Prostate gland (tissue), 2 donors: ENCODE data around the gene PXT1. TPM values are rescaled to one million over a fixed set of nuclear protein-coding genes. Genes with fewer than 3 reads are reported as not detected.
A peak's percentile ranks its signal among the peaks of the same experiment; 100 is the strongest.

Source experiments
- DNase-seq: peaks from one replicate; pipeline ENCODE4 v3.0.0-alpha.2; 2019; ENCODE audit warnings: low spot score
- H3K27ac ChIP-seq, 2 donors: fragments of 200-600 bp; sonication (generic); 2 replicates each; pipeline ENCODE4 v1.5.1; 2017 to 2019
- H3K27me3 ChIP-seq: fragments of 200-600 bp; sonication (generic); replicated peaks from 2 replicates; pipeline ENCODE4 v1.5.1; 2019; ENCODE audit not compliant: insufficient read depth
- H3K36me3 ChIP-seq, 2 donors: fragments of 200-600 bp; sonication (generic); 1 replicate in 1 of 2; 2 replicates in 1 of 2; pipeline versions ENCODE4 v1.5.1 to v1.8.1; 2017 to 2019
- H3K4me1 ChIP-seq: fragments of 200-600 bp; sonication (generic); replicated peaks from 2 replicates; pipeline ENCODE4 v1.5.1; 2019
- H3K4me3 ChIP-seq, 2 donors: fragments of 200-600 bp; sonication (generic); 2 replicates each; pipeline ENCODE4 v1.5.1; 2017 to 2019
- H3K9me3 ChIP-seq: fragments of 200-600 bp; sonication (generic); 2 replicates; pipeline ENCODE4 v1.5.1; 2017
- POLR2A ChIP-seq: fragments of 450-650 bp; IDR thresholded peaks from one replicate; pipeline ENCODE4 v1.6.1; 2016; ENCODE audit warnings: antibody characterized with exemption, mild to moderate bottlenecking
- POLR2AphosphoS5 ChIP-seq: sonication (generic); formaldehyde crosslinking; IDR thresholded peaks from one replicate; pipeline ENCODE4 v1.6.1; 2017; ENCODE audit warnings: antibody characterized with exemption
- WGBS: methylation state at CpG from one replicate; pipeline ENCODE4 v1.1.5; 2018; 5-methylcytosine and 5-hydroxymethylcytosine counted together
- intact Hi-C: fragments of 100-400 bp; cut with DNase I; formaldehyde crosslinking; loops from one replicate; pipeline ENCODE4 v1.14.2; 2022
- small RNA-seq, 2 donors: library from RNA; depleted of rRNA; stranded (forward); fragments of <200 nt; gene quantifications; one replicate each; pipeline ENCODE3, GENCODE V24; 2016
- total RNA-seq, 2 donors: library from RNA; depleted of rRNA; stranded (reverse); fragments of >200 nt; gene quantifications; one replicate each; pipeline ENCODE4 v1.1.0, GENCODE V29; 2016
- TF ChIP-seq, protein P1 (sequence below), 4 experiments: fragments of 200-600 bp in 2 of 4; fragments of 450-650 bp in 2 of 4; sonication (generic) in 2 of 4; IDR thresholded peaks; 1 replicate in 3 of 4; 2 replicates in 1 of 4; pipeline ENCODE4 v1.5.1; 2016 to 2019; ENCODE audit warnings: antibody characterized with exemption in 4 of 4, mild to moderate bottlenecking in 2 of 4, moderate library complexity in 2 of 4

Gene PXT1
- total RNA-seq, 2 donors from 2014 or later: 6.3 TPM; not detected in 1

DNA sequence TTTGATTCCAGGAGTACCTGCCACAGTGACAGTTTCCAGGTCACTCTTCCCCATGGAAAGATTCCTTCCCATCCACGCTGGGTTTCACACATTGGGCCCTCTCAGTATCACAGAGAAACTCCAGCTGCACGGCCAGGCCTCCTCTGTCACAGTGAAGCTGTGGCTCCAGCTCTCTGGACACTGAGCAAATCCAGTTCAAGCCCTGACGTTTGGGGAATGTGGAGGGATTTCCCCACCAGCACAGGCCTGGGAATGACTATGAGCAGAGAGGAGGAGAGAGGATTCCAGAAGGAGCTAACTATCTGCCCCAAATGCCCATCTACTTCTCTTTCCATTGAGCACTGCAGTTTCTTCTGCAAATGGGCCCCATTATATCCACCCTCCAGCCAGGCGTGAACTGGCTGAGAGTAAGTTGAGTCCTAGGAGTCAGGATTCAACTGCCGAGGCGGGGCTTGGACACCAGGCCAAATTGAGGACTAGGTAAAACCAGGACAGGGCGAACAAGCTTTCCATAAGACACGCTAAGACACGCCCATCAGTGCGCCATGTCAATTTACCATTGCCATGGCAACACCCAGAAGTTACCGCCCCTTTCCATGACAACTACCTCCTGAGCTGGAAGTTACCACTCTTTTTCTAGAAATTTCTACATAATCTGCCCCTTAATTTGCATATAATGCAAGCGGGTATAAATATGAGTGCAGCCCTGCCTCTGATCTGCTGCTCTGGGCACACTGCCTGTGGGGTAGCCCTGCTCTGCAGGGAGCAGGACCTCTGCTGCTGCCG, 96.8 kb downstream of the PXT1 start:
- intact Hi-C loops: no loop called here
- TF ChIP-seq POLR2A (no peak), POLR2AphosphoS5 (no peak)
- TF ChIP-seq, protein P1, sequence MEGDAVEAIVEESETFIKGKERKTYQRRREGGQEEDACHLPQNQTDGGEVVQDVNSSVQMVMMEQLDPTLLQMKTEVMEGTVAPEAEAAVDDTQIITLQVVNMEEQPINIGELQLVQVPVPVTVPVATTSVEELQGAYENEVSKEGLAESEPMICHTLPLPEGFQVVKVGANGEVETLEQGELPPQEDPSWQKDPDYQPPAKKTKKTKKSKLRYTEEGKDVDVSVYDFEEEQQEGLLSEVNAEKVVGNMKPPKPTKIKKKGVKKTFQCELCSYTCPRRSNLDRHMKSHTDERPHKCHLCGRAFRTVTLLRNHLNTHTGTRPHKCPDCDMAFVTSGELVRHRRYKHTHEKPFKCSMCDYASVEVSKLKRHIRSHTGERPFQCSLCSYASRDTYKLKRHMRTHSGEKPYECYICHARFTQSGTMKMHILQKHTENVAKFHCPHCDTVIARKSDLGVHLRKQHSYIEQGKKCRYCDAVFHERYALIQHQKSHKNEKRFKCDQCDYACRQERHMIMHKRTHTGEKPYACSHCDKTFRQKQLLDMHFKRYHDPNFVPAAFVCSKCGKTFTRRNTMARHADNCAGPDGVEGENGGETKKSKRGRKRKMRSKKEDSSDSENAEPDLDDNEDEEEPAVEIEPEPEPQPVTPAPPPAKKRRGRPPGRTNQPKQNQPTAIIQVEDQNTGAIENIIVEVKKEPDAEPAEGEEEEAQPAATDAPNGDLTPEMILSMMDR (IDR thresholded peaks at IDR 0.05): no peak
- H3K4me3 ChIP-seq: no peak overlapping the region
- WGBS: 78% methylated on average over 13 of the region's 13 CpGs
- no peaks in the 10 kb centered on the region for H3K9me3 ChIP-seq
- no peak overlapping the region for H3K27ac ChIP-seq
- H3K36me3 ChIP-seq: no peaks in the 10 kb centered on the region
- H3K4me1 ChIP-seq: no peaks in the 10 kb centered on the region
- no peaks in the 10 kb centered on the region for H3K27me3 ChIP-seq
- DNase-seq: no peak

DNA sequence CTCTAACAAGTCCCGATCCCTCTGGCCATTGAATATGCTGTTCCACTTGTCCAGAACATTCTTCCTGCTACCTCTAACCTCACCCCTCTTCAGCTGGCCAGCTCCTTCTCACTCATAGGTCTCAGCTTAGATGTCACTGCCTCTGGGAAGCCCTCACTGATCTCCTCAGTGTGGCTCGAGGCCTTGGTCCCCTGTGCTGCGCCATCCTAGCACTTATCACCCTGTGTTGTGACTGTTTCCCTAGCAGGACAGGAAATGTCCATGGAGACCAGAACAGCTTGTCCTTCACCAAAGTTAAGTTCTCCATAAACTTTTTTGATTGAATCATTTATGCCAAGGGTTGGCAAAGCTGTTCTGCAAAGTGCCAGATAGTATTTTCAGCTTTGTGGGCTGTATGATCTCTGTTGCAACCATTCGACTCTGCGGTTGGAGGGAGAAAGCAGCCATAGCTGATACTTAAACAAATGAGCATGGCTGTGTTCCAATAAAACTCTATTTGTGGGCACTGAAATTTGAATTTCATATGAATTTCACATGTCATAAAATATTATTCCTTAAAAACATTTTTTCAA, 99.5 kb downstream of the PXT1 start:
- H3K9me3 ChIP-seq: no peaks in the 10 kb centered on the region
- TF ChIP-seq POLR2AphosphoS5: peak; percentile 70
- TF ChIP-seq, protein P1 (IDR thresholded peaks at IDR 0.05): no peak
- no peaks in the 10 kb centered on the region for H3K27me3 ChIP-seq
- WGBS: 53% methylated on average over 5 of the region's 5 CpGs
- intact Hi-C loops: no loop called here
- H3K4me1 ChIP-seq: no peaks in the 10 kb centered on the region
- peak; percentile 20 for DNase-seq
- no peak overlapping the region for H3K4me3 ChIP-seq
- peak overlapping the region in 1 of 2 donors; percentile 44 for H3K27ac ChIP-seq
- no peaks in the 10 kb centered on the region for H3K36me3 ChIP-seq

DNA sequence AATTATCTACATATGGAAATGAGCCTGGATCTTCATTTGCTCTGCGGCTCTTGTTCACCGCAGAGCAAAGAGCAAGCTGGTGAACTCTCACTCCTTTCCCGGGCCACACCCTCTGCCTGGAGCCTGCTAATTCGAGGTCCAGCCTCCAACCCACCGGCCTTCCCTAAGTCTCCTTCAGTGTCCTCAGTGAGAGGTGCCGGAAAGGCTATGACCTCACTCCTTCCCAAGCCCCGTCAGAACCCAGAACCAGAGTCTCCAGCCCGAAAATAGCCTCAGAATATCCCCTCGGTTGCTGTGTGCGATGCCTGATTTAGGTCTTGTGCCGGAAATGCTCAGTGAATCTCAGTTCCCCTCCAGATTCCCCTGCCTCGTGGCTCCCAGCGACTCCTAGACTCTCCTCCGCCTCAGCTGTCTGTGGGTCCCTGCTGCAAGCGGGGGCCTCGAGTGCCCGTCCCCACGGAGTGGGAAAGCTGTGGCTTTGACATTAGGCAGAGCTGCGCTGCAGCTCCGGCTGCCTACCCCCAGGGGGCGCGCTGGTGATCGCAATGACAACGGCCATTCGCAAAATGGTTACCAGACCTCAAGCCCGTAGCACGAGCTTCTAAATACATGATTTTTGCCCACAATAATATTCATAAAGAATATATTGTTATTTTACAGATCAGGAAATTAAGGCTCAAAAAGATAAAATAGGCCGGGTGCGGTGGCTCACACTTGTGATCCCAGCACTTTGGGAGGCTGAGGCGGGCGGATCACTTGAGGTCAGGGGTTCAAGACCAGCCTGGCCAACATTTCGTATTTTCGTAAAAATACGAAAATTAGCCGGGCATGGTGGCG, 101.8 kb downstream of the PXT1 start:
- H3K4me3 ChIP-seq: no peak overlapping the region
- H3K27ac ChIP-seq: no peak overlapping the region
- intact Hi-C loops: no loop called here
- 26% methylated on average over 36 of the region's 36 CpGs for WGBS
- peak; percentile 60 for DNase-seq
- H3K4me1 ChIP-seq: no peaks in the 10 kb centered on the region
- H3K9me3 ChIP-seq: no peaks in the 10 kb centered on the region
- H3K36me3 ChIP-seq: no peaks in the 10 kb centered on the region
- TF ChIP-seq POLR2A (no peak), POLR2AphosphoS5 (no peak)
- TF ChIP-seq, protein P1 (IDR thresholded peaks at IDR 0.05): peak; percentile 71 to 91 (median 78)
- H3K27me3 ChIP-seq: no peaks in the 10 kb centered on the region

Small RNA genes lying within 50 kb of the gene (small RNA-seq; reads per million reads assigned to genes)
- gene RN7SL502P: 0 to 0.10 reads per million in 2 donors

Other genes starting within 250 kb of the PXT1 start
- 10 to 100 TPM; 33.2 to 72.1 TPM for gene BRPF3, start 246.1 kb downstream of the PXT1 start, total RNA-seq
- gene PNPLA1, start 172.8 kb downstream of the PXT1 start, total RNA-seq: 1 to 10 TPM in 1 of 2 donors, not detected in 1; 2.0 TPM
- gene BNIP5, start 106.0 kb downstream of the PXT1 start, total RNA-seq: under 1 TPM in 1 of 2 donors, not detected in 1; 0.34 TPM
- 1 to 10 TPM in 1 of 2 donors, under 1 TPM in 1; 0.74 to 1.8 TPM for gene ETV7, start 55.2 kb downstream of the PXT1 start, total RNA-seq
- gene KCTD20, start 146 bp upstream of the PXT1 start, total RNA-seq: 10 to 100 TPM; 33.7 to 44.1 TPM
- 10 to 100 TPM; 16.5 to 17.7 TPM for gene STK38, start 104.6 kb upstream of the PXT1 start, total RNA-seq
- 100 to 1,000 TPM; 111 to 153 TPM for gene SRSF3, start 151.5 kb upstream of the PXT1 start, total RNA-seq
- gene CDKN1A, start 235.9 kb upstream of the PXT1 start, total RNA-seq: 100 to 1,000 TPM in 1 of 2 donors, 10 to 100 TPM in 1; 69.7 to 148 TPM